ENCODE data around the gene ANP32A.

The ANP32A gene

GRCh38 chr15:68776477-68777270, 44.0 kb downstream of the ANP32A start:
- Histone ChIP-seq H3K4me3 (ENCODE audit: low read length) (no peak overlapping the region), H3K9me3 (replicated peaks; ENCODE audit: low read length) (no peaks in the 10 kb centered on the region), H3K27me3 (ENCODE audit: control insufficient read depth, insufficient read depth, low read length) (peaks cover 4% of the 10 kb centered on the region), H3K9ac (ENCODE audit: low read depth, low read length) (no peak overlapping the region), H3K36me3 (ENCODE audit: insufficient read depth, low read length) (peaks cover 21% of the 10 kb centered on the region), H3K4me2 (ENCODE audit: low read length) (no peak overlapping the region), H3K4me1 (ENCODE audit: control insufficient read depth, insufficient read depth, low read length) (no peaks in the 10 kb centered on the region)

GRCh38 chr15:68775671-68776476, 44.8 kb downstream of the ANP32A start:
- Histone ChIP-seq H3K9me3 (replicated peaks; ENCODE audit: low read length) (no peaks in the 10 kb centered on the region), H3K4me1 (ENCODE audit: control insufficient read depth, insufficient read depth, low read length) (no peaks in the 10 kb centered on the region), H3K4me3 (ENCODE audit: low read length) (no peak overlapping the region), H3K4me2 (ENCODE audit: low read length) (no peak overlapping the region), H3K36me3 (ENCODE audit: insufficient read depth, low read length) (peaks cover 21% of the 10 kb centered on the region), H3K9ac (ENCODE audit: low read depth, low read length) (no peak overlapping the region), H3K27me3 (ENCODE audit: control insufficient read depth, insufficient read depth, low read length) (peaks cover 7% of the 10 kb centered on the region)

GRCh38 chr15:68775236-68775577, 45.5 kb downstream of the ANP32A start:
- Histone ChIP-seq H3K9me3 (replicated peaks; ENCODE audit: low read length) (no peaks in the 10 kb centered on the region), H3K27me3 (ENCODE audit: control insufficient read depth, insufficient read depth, low read length) (peaks cover 7% of the 10 kb centered on the region), H3K4me1 (ENCODE audit: control insufficient read depth, insufficient read depth, low read length) (no peaks in the 10 kb centered on the region), H3K4me3 (ENCODE audit: low read length) (no peak overlapping the region), H3K36me3 (ENCODE audit: insufficient read depth, low read length) (peaks cover 15% of the 10 kb centered on the region), H3K4me2 (ENCODE audit: low read length) (no peak overlapping the region), H3K9ac (ENCODE audit: low read depth, low read length) (no peak overlapping the region)

- peaks cover 13% of the 10 kb centered on the region for H3K36me3 ChIP-seq (ENCODE audit: insufficient read depth, low read length)
- no peak overlapping the region for H3K4me2 ChIP-seq (ENCODE audit: low read length)
- no peaks in the 10 kb centered on the region for H3K9me3 ChIP-seq (replicated peaks; ENCODE audit: low read length)
- H3K4me3 ChIP-seq (ENCODE audit: low read length): no peak overlapping the region
- H3K9ac ChIP-seq (ENCODE audit: low read depth, low read length): no peak overlapping the region
- H3K27me3 ChIP-seq (ENCODE audit: control insufficient read depth, insufficient read depth, low read length): peaks cover 7% of the 10 kb centered on the region
- no peaks in the 10 kb centered on the region for H3K4me1 ChIP-seq (ENCODE audit: control insufficient read depth, insufficient read depth, low read length)
Observed at GRCh38 chr15:68774521-68775235, 46.0 kb downstream of the ANP32A start.

- H3K4me1 ChIP-seq (ENCODE audit: control insufficient read depth, insufficient read depth, low read length): no peaks in the 10 kb centered on the region
- H3K4me3 ChIP-seq (ENCODE audit: low read length): no peak overlapping the region
- H3K9me3 ChIP-seq (replicated peaks; ENCODE audit: low read length): no peaks in the 10 kb centered on the region
Observed at GRCh38 chr15:68774120-68774519, 46.6 kb downstream of the ANP32A start.

GRCh38 chr15:68773036-68773435, 47.7 kb downstream of the ANP32A start:
- no peak overlapping the region for H3K4me3 ChIP-seq (ENCODE audit: low read length)
- H3K9me3 ChIP-seq (replicated peaks; ENCODE audit: low read length): no peaks in the 10 kb centered on the region
- H3K9ac ChIP-seq (ENCODE audit: low read depth, low read length): no peak overlapping the region
- no peak overlapping the region for H3K4me2 ChIP-seq (ENCODE audit: low read length)
- H3K27me3 ChIP-seq (ENCODE audit: control insufficient read depth, insufficient read depth, low read length): peaks cover 7% of the 10 kb centered on the region
- peaks cover 5% of the 10 kb centered on the region for H3K36me3 ChIP-seq (ENCODE audit: insufficient read depth, low read length)
- peaks cover 7% of the 10 kb centered on the region for H3K4me1 ChIP-seq (ENCODE audit: control insufficient read depth, insufficient read depth, low read length)

More at GRCh38 chr15:68774120-68774519, 46.6 kb downstream of the ANP32A start:
- Histone ChIP-seq H3K4me2 (ENCODE audit: low read length) (no peak overlapping the region), H3K36me3 (ENCODE audit: insufficient read depth, low read length) (peaks cover 13% of the 10 kb centered on the region), H3K27me3 (ENCODE audit: control insufficient read depth, insufficient read depth, low read length) (peaks cover 7% of the 10 kb centered on the region), H3K9ac (ENCODE audit: low read depth, low read length) (no peak overlapping the region)

- no peaks in the 10 kb centered on the region for H3K36me3 ChIP-seq (ENCODE audit: insufficient read depth, low read length)
- H3K4me1 ChIP-seq (ENCODE audit: control insufficient read depth, insufficient read depth, low read length): peaks cover 7% of the 10 kb centered on the region
- H3K4me3 ChIP-seq (ENCODE audit: low read length): no peak overlapping the region
- no peak overlapping the region for H3K4me2 ChIP-seq (ENCODE audit: low read length)
- H3K9me3 ChIP-seq (replicated peaks; ENCODE audit: low read length): no peaks in the 10 kb centered on the region
- H3K27me3 ChIP-seq (ENCODE audit: control insufficient read depth, insufficient read depth, low read length): peaks cover 7% of the 10 kb centered on the region
- no peak overlapping the region for H3K9ac ChIP-seq (ENCODE audit: low read depth, low read length)
Observed at GRCh38 chr15:68770216-68770615, 50.5 kb downstream of the ANP32A start.

- H3K36me3 ChIP-seq (ENCODE audit: insufficient read depth, low read length): no peaks in the 10 kb centered on the region
- no peak overlapping the region for H3K9ac ChIP-seq (ENCODE audit: low read depth, low read length)
- peaks cover 7% of the 10 kb centered on the region for H3K27me3 ChIP-seq (ENCODE audit: control insufficient read depth, insufficient read depth, low read length)
- no peak overlapping the region for H3K4me3 ChIP-seq (ENCODE audit: low read length)
- peaks cover 7% of the 10 kb centered on the region for H3K4me1 ChIP-seq (ENCODE audit: control insufficient read depth, insufficient read depth, low read length)
- H3K4me2 ChIP-seq (ENCODE audit: low read length): no peak overlapping the region
- no peaks in the 10 kb centered on the region for H3K9me3 ChIP-seq (replicated peaks; ENCODE audit: low read length)
Observed at GRCh38 chr15:68769702-68770101, 51.0 kb downstream of the ANP32A start.

- Histone ChIP-seq H3K4me3 (ENCODE audit: low read length) (no peak overlapping the region), H3K9ac (ENCODE audit: low read depth, low read length) (no peak overlapping the region), H3K27me3 (ENCODE audit: control insufficient read depth, insufficient read depth, low read length) (peaks cover 7% of the 10 kb centered on the region), H3K9me3 (replicated peaks; ENCODE audit: low read length) (no peaks in the 10 kb centered on the region), H3K36me3 (ENCODE audit: insufficient read depth, low read length) (no peaks in the 10 kb centered on the region), H3K4me1 (ENCODE audit: control insufficient read depth, insufficient read depth, low read length) (peaks cover 7% of the 10 kb centered on the region), H3K4me2 (ENCODE audit: low read length) (no peak overlapping the region)
Observed at GRCh38 chr15:68768321-68768720, 52.4 kb downstream of the ANP32A start.

- no peaks in the 10 kb centered on the region for H3K36me3 ChIP-seq (ENCODE audit: insufficient read depth, low read length)
- H3K27me3 ChIP-seq (ENCODE audit: control insufficient read depth, insufficient read depth, low read length): peaks cover 7% of the 10 kb centered on the region
- no peak overlapping the region for H3K4me3 ChIP-seq (ENCODE audit: low read length)
- H3K4me1 ChIP-seq (ENCODE audit: control insufficient read depth, insufficient read depth, low read length): peaks cover 7% of the 10 kb centered on the region
- no peak overlapping the region for H3K9ac ChIP-seq (ENCODE audit: low read depth, low read length)
- H3K9me3 ChIP-seq (replicated peaks; ENCODE audit: low read length): no peaks in the 10 kb centered on the region
- H3K4me2 ChIP-seq (ENCODE audit: low read length): no peak overlapping the region
Observed at GRCh38 chr15:68767833-68768232, 52.9 kb downstream of the ANP32A start.

GRCh38 chr15:68765602-68766368, 54.9 kb downstream of the ANP32A start:
- Histone ChIP-seq H3K4me1 (ENCODE audit: control insufficient read depth, insufficient read depth, low read length) (peaks cover 7% of the 10 kb centered on the region), H3K36me3 (ENCODE audit: insufficient read depth, low read length) (no peaks in the 10 kb centered on the region), H3K9me3 (replicated peaks; ENCODE audit: low read length) (no peaks in the 10 kb centered on the region), H3K27me3 (ENCODE audit: control insufficient read depth, insufficient read depth, low read length) (peaks cover 3% of the 10 kb centered on the region), H3K4me2 (ENCODE audit: low read length) (no peak overlapping the region), H3K9ac (ENCODE audit: low read depth, low read length) (no peak overlapping the region), H3K4me3 (ENCODE audit: low read length) (no peak overlapping the region)
